Trophoblast cell (in vitro differentiated cells and primary cell): ENCODE results near the gene SRCAP.

Experiments
- DNase-seq, 2 donors: peaks; one replicate each; pipeline ENCODE4 v3.0.0-alpha.2; 2016
- H2AFZ ChIP-seq: 2 replicates; pipeline ENCODE4 v1.6.1; 2013; ENCODE audit warnings: low read length, moderate library complexity, mild to moderate bottlenecking; ENCODE audit not compliant: insufficient read depth, poor library complexity
- H2AK5ac ChIP-seq: 2 replicates; pipeline ENCODE4 v1.6.1; 2013; ENCODE audit warnings: mild to moderate bottlenecking, low read length
- H2BK120ac ChIP-seq: 2 replicates; pipeline ENCODE4 v1.6.1; 2013; ENCODE audit warnings: low read length, mild to moderate bottlenecking, moderate library complexity; ENCODE audit not compliant: insufficient read depth, poor library complexity
- H2BK12ac ChIP-seq: 2 replicates; pipeline ENCODE4 v1.6.1; 2013; ENCODE audit warnings: mild to moderate bottlenecking, low read length, moderate library complexity
- H2BK5ac ChIP-seq: 2 replicates; pipeline ENCODE4 v1.6.1; 2013; ENCODE audit warnings: low read length, low read depth, moderate library complexity, mild to moderate bottlenecking; ENCODE audit not compliant: poor library complexity
- H3K14ac ChIP-seq: 2 replicates; pipeline ENCODE4 v1.6.1; 2013; ENCODE audit warnings: mild to moderate bottlenecking, low read length
- H3K18ac ChIP-seq: 2 replicates; pipeline ENCODE4 v1.6.1; 2013; ENCODE audit warnings: mild to moderate bottlenecking, low read length
- H3K23ac ChIP-seq: 2 replicates; pipeline ENCODE4 v1.6.1; 2013; ENCODE audit warnings: low read length
- H3K27ac ChIP-seq: 2 replicates; pipeline ENCODE4 v1.5.1; 2013; ENCODE audit warnings: low read depth, mild to moderate bottlenecking, inconsistent platforms, low read length, moderate library complexity
- H3K27me3 ChIP-seq: 2 replicates; pipeline ENCODE4 v1.6.1; 2013; ENCODE audit warnings: inconsistent platforms, mild to moderate bottlenecking, low read length, moderate library complexity; ENCODE audit not compliant: insufficient read depth
- H3K36me3 ChIP-seq, 2 experiments: 1 replicate in 1 of 2; 2 replicates in 1 of 2; pipeline ENCODE4 v1.6.1; 2013; ENCODE audit warnings: low read length in 2 of 2, mild to moderate bottlenecking in 2 of 2, moderate library complexity in 1 of 2; ENCODE audit not compliant: insufficient read depth in 2 of 2, control insufficient read depth in 1 of 2
- H3K4ac ChIP-seq: 2 replicates; pipeline ENCODE4 v1.6.1; 2013; ENCODE audit warnings: low read depth, mild to moderate bottlenecking, low read length, moderate library complexity
- H3K4me1 ChIP-seq, 2 experiments: 1 replicate in 1 of 2; 2 replicates in 1 of 2; pipeline ENCODE4 v1.6.1; 2013; ENCODE audit warnings: low read length in 2 of 2, mild to moderate bottlenecking in 2 of 2, moderate library complexity in 1 of 2; ENCODE audit not compliant: insufficient read depth in 2 of 2, control insufficient read depth in 1 of 2
- H3K4me2 ChIP-seq: 2 replicates; pipeline ENCODE4 v1.6.1; 2013; ENCODE audit warnings: inconsistent platforms, mild to moderate bottlenecking, low read length, moderate library complexity
- H3K4me3 ChIP-seq: 2 replicates; pipeline ENCODE4 v1.5.1; 2013; ENCODE audit warnings: mild to moderate bottlenecking, low read depth, low read length, inconsistent platforms
- H3K79me1 ChIP-seq: one replicate; pipeline ENCODE4 v1.6.1; 2013; ENCODE audit warnings: low read length
- H3K79me2 ChIP-seq: 2 replicates; pipeline ENCODE4 v1.6.1; 2013; ENCODE audit warnings: low read length, mild to moderate bottlenecking; ENCODE audit not compliant: control insufficient read depth, insufficient read depth, poor library complexity
- H3K9ac ChIP-seq: 2 replicates; pipeline ENCODE4 v1.6.1; 2013; ENCODE audit warnings: mild to moderate bottlenecking, low read length
- H3K9me3 ChIP-seq: 2 replicates; pipeline ENCODE4 v1.6.1; 2013; ENCODE audit warnings: low read depth, mild to moderate bottlenecking, control low read depth, inconsistent platforms, low read length; ENCODE audit not compliant: insufficient read depth
- H4K12ac ChIP-seq: 2 replicates; pipeline ENCODE4 v1.6.1; 2013; ENCODE audit warnings: low read depth, mild to moderate bottlenecking, low read length, moderate library complexity
- H4K8ac ChIP-seq: 2 replicates; pipeline ENCODE4 v1.6.1; 2013; ENCODE audit warnings: low read depth, mild to moderate bottlenecking, low read length, moderate library complexity
- H4K91ac ChIP-seq: one replicate; pipeline ENCODE4 v1.6.1; 2013; ENCODE audit warnings: low read depth, mild to moderate bottlenecking, low read length, moderate library complexity
- WGBS: extraction: QIAGEN DNeasy Blood & Tissue Kit; methylation state at CpG from one replicate; pipeline ENCODE4 v1.1.7; 2013; ENCODE audit warnings: missing lambda C conversion rate; ENCODE audit not compliant: insufficient read length, insufficient coverage; ENCODE audit errors: extremely low coverage; 5-methylcytosine and 5-hydroxymethylcytosine counted together

The SRCAP gene

DNA sequence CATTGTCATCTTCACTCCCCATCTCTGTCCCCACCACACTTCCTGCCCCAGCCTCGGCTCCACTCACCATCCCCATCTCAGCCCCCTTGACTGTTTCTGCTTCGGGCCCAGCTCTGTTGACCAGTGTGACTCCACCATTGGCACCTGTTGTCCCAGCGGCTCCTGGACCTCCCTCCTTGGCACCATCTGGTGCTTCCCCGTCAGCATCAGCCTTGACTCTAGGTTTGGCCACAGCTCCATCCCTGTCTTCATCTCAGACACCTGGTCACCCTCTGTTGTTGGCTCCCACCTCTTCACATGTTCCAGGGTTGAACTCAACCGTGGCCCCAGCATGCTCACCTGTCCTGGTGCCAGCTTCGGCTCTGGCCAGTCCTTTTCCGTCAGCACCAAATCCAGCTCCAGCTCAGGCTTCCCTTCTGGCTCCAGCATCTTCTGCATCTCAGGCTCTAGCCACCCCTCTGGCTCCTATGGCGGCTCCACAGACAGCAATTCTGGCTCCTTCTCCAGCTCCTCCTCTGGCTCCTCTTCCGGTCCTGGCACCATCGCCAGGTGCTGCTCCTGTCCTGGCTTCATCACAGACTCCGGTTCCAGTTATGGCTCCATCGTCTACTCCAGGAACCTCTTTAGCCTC lies 24.9 kb downstream of the SRCAP start:
- Histone ChIP-seq H3K36me3 (peaks cover 65 to 79% of the 10 kb centered on the region in 2 experiments), H3K4me2 (no peak overlapping the region), H2BK12ac (no peak overlapping the region), H3K9me3 (no peaks in the 10 kb centered on the region), H2BK120ac (no peak overlapping the region), H2BK5ac (no peak overlapping the region), H3K27me3 (no peaks in the 10 kb centered on the region), H3K4ac (no peak overlapping the region), H3K4me1 (no peaks in the 10 kb centered on the region), H4K91ac (no peak overlapping the region), H3K79me1 (no peaks in the 10 kb centered on the region), H3K14ac (no peak overlapping the region), H4K8ac (no peak overlapping the region), H3K4me3 (no peak overlapping the region), H3K79me2 (no peaks in the 10 kb centered on the region), H3K9ac (no peak overlapping the region), H2AFZ (no peak overlapping the region), H3K23ac (no peak overlapping the region), H4K12ac (no peak overlapping the region), H3K27ac (no peak overlapping the region), H2AK5ac (no peak overlapping the region), H3K18ac (no peak overlapping the region)
- no CpG with 5 or more reads among the region's 12 CpGs for WGBS
- DNase-seq = no peak

DNA sequence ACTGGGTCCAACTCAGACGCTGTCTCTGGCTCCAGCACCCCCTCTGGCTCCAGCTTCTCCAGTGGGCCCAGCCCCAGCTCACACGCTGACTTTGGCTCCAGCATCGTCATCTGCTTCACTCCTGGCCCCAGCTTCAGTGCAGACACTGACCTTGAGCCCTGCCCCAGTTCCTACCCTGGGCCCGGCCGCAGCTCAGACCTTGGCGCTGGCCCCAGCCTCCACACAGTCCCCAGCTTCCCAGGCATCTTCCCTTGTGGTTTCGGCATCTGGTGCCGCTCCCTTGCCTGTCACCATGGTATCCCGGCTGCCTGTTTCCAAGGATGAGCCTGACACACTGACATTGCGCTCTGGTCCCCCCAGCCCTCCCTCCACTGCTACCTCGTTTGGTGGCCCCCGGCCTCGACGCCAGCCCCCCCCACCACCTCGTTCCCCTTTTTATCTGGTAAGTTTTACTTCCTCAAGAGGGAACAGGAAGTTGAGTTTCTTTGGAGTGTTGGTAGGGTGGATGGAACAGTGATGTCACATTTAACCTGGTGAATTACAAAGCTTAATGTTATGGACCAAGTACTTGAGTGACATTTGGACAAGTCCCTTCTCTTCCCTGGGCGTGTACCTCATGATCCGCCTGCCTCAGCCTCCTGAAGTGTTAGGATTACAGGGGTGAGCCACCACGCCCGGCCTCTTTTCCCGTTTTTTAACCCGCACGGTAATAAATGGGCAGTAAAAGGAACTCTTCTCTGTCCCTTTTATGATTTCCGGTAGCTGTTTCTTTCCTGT lies 25.9 kb downstream of the SRCAP start:
- Histone ChIP-seq H3K23ac (no peak overlapping the region), H3K4me2 (no peak overlapping the region), H3K4ac (no peak overlapping the region), H3K36me3 (peaks cover 67 to 82% of the 10 kb centered on the region in 2 experiments), H2AFZ (no peak overlapping the region), H3K9me3 (no peaks in the 10 kb centered on the region), H3K14ac (no peak overlapping the region), H3K27ac (no peak overlapping the region), H3K27me3 (no peaks in the 10 kb centered on the region), H3K79me1 (no peaks in the 10 kb centered on the region), H2AK5ac (no peak overlapping the region), H3K4me1 (no peaks in the 10 kb centered on the region), H2BK12ac (no peak overlapping the region), H4K8ac (no peak overlapping the region), H4K12ac (no peak overlapping the region), H2BK120ac (no peak overlapping the region), H3K18ac (no peak overlapping the region), H3K4me3 (no peak overlapping the region), H3K79me2 (no peaks in the 10 kb centered on the region), H2BK5ac (no peak overlapping the region), H4K91ac (no peak overlapping the region), H3K9ac (no peak overlapping the region)
- peak in 1 of 2 donors; percentile 13 for DNase-seq
- no CpG with 5 or more reads among the region's 23 CpGs for WGBS

DNA sequence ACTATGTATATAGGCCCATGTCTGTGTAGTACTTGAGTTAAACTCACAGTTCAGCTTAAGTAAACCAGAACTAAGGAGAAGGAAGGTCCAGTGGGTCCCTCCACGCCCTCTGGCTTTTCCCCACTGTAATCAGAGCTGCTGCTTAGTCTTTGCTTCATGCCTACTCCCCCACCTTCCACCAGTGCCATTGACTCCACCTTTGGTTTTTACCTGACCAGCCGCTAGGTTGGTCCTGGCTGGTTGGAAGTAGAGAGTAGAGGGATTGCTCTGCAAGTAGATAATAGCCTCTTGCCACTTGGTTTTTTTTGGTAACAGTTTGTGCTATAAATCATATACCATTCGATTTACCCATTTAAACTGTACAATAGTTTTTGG lies 26.4 kb downstream of the SRCAP start:
- H3K14ac ChIP-seq = no peak overlapping the region
- H3K9me3 ChIP-seq = no peaks in the 10 kb centered on the region
- H3K18ac ChIP-seq = no peak overlapping the region
- no peak overlapping the region for H3K4me2 ChIP-seq
- no peak overlapping the region for H3K23ac ChIP-seq
- no peaks in the 10 kb centered on the region for H3K79me1 ChIP-seq
- peaks cover 64 to 79% of the 10 kb centered on the region in 2 experiments for H3K36me3 ChIP-seq
- H2BK5ac ChIP-seq = no peak overlapping the region
- no peak overlapping the region for H4K12ac ChIP-seq
- H2AK5ac ChIP-seq = no peak overlapping the region
- H4K8ac ChIP-seq = no peak overlapping the region
- H3K79me2 ChIP-seq = no peaks in the 10 kb centered on the region
- H3K27me3 ChIP-seq = no peaks in the 10 kb centered on the region
- no peak overlapping the region for H3K27ac ChIP-seq
- H2AFZ ChIP-seq = no peak overlapping the region
- H4K91ac ChIP-seq = no peak overlapping the region
- no peak overlapping the region for H2BK12ac ChIP-seq
- H3K4me1 ChIP-seq = no peaks in the 10 kb centered on the region
- no peak overlapping the region for H3K4me3 ChIP-seq
- H3K4ac ChIP-seq = no peak overlapping the region
- no peak overlapping the region for H2BK120ac ChIP-seq
- H3K9ac ChIP-seq = no peak overlapping the region
- no CpG with 5 or more reads among the region's 3 CpGs for WGBS
- DNase-seq = no peak

DNA sequence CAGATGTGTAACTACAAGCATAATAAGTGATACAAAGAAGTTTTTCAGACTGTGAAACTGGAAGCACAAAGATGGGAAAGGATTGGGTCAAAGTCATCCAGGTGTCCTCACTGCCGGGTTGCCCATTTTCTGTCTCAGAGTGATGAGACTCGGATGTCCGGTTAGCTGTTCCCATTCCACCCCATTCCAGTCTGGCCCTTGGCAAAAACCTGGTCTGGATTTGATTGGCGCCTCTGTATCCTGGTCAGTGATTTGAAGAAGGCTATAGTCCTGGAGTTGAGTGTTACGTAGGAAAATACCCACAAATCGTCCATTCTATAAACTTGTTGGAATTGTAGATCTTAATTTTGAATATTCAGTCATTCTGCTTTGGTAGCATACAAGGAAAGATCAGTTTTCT lies 29.4 kb downstream of the SRCAP start:
- H2AFZ ChIP-seq = no peak overlapping the region
- no peak overlapping the region for H2BK5ac ChIP-seq
- no peaks in the 10 kb centered on the region for H3K9me3 ChIP-seq
- H3K79me2 ChIP-seq = no peaks in the 10 kb centered on the region
- no CpG with 5 or more reads among the region's 6 CpGs for WGBS
- no peak overlapping the region for H3K27ac ChIP-seq
- H4K91ac ChIP-seq = no peak overlapping the region
- H3K4ac ChIP-seq = no peak overlapping the region
- H4K8ac ChIP-seq = no peak overlapping the region
- no peak overlapping the region for H3K14ac ChIP-seq
- H3K27me3 ChIP-seq = no peaks in the 10 kb centered on the region
- no peaks in the 10 kb centered on the region for H3K79me1 ChIP-seq
- no peak overlapping the region for H3K4me3 ChIP-seq
- H2AK5ac ChIP-seq = no peak overlapping the region
- H3K18ac ChIP-seq = no peak overlapping the region
- no peak overlapping the region for H4K12ac ChIP-seq
- no peak overlapping the region for H3K9ac ChIP-seq
- no peak for DNase-seq
- no peak overlapping the region for H2BK12ac ChIP-seq
- no peak overlapping the region for H3K4me2 ChIP-seq
- no peak overlapping the region for H2BK120ac ChIP-seq
- peaks cover 54 to 71% of the 10 kb centered on the region in 2 experiments for H3K36me3 ChIP-seq
- H3K4me1 ChIP-seq = no peaks in the 10 kb centered on the region
- H3K23ac ChIP-seq = no peak overlapping the region
